Sciatic nerve (tissue), 2 donors: ENCODE measurements around the gene PCCA. TPM values are rescaled to one million over a fixed set of nuclear protein-coding genes. Genes with fewer than 3 reads are reported as not detected.
"Not testable (repeated sequence)": the region's sequence is repeated elsewhere in the genome, so short reads cannot be mapped to it uniquely, and the experiment has no call there.

ENCODE experiments used
- ATAC-seq: fragments of 200-7000 bp; cut with Tn5 transposase; one replicate; pipeline ENCODE4 v1.9.1; 2020; ENCODE audit warnings: mild to moderate bottlenecking, moderate library complexity
- DNase-seq: peaks from one replicate; pipeline ENCODE4 v3.0.0-alpha.2; 2020; ENCODE audit warnings: low spot score
- intact Hi-C: fragments of 100-400 bp; cut with DNase I; formaldehyde crosslinking; loops from one replicate; pipeline ENCODE4 v1.14.2; 2022
- total RNA-seq: library from RNA; stranded (reverse); fragmentation: NEBNext Ultra II Directional; extraction: Animal tissue kit (Norgen Biotek cat#: 25700); gene quantifications from one replicate; pipeline ENCODE4 v1.2.1, GENCODE V29; 2021
- donor health status: DM: no; HTN: no; CAD: no.
- donor health status: DM: no; HTN: no; CAD: no.

Gene PCCA
- 34.8 TPM for total RNA-seq

GRCh38 chr13:100088644-100089464 is at the start of gene PCCA:
Gene PCCA, plus strand, starts transcription at chr13:100089093. Its CDS starts 28 bp downstream, at chr13:100089121.
- intact Hi-C loops, result no loop called here
- DNase-seq, result peak; percentile 98
- peak; percentile 99 for ATAC-seq

- no peak for ATAC-seq
- intact Hi-C loops, result no loop called here
These were observed 49.2 kb upstream of the PCCA start for GRCh38 chr13:100039740-100040139.

GRCh38 chr13:100040196-100040595 is 48.7 kb upstream of the PCCA start:
- intact Hi-C loops, result no loop called here
- no peak for DNase-seq
- ATAC-seq, result no peak

More at GRCh38 chr13:100039740-100040139, 49.2 kb upstream of the PCCA start:
- no peak for DNase-seq

- intact Hi-C loops, result no loop called here
- ATAC-seq, result no peak
- DNase-seq, result no peak
These were observed 44.0 kb upstream of the PCCA start for GRCh38 chr13:100044936-100045335.

DNA sequence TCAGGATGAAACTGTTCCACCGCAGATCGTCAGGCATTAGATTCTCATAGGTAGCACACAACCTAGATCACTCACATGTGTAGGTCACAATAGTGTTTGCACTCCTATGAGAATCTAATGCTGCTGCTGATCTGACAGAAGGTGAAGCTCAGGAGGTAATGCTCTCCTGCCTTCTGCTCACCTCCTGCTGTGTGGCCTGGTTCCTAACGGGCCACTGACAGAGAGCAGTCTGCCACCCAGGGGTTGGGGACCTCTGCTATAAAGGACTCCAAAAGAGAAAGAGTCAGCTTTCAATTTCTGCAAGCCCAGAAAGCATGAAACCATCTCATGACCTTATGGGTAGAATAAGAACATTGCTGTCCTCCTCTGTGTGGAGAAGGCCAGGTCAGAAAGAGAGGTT is 43.5 kb upstream of the PCCA start:
- no peak for ATAC-seq
- no peak for DNase-seq
- intact Hi-C loops, result no loop called here

- intact Hi-C loops, result no loop called here
- no peak for DNase-seq
These were observed 37.8 kb upstream of the PCCA start for GRCh38 chr13:100051070-100051469.

GRCh38 chr13:100059827-100060226 is 29.1 kb upstream of the PCCA start:
- intact Hi-C loops, result no loop called here
- DNase-seq (no peak), ATAC-seq (no peak)

More at GRCh38 chr13:100051070-100051469, 37.8 kb upstream of the PCCA start:
- no peak for ATAC-seq

- intact Hi-C loops, result no loop called here
- ATAC-seq (no peak), DNase-seq (no peak)
These were observed 25.6 kb upstream of the PCCA start for GRCh38 chr13:100063333-100063732.

- DNase-seq (no peak), ATAC-seq (no peak)
- intact Hi-C loops, result no loop called here
These were observed 25.0 kb upstream of the PCCA start for GRCh38 chr13:100063906-100064305.

DNA sequence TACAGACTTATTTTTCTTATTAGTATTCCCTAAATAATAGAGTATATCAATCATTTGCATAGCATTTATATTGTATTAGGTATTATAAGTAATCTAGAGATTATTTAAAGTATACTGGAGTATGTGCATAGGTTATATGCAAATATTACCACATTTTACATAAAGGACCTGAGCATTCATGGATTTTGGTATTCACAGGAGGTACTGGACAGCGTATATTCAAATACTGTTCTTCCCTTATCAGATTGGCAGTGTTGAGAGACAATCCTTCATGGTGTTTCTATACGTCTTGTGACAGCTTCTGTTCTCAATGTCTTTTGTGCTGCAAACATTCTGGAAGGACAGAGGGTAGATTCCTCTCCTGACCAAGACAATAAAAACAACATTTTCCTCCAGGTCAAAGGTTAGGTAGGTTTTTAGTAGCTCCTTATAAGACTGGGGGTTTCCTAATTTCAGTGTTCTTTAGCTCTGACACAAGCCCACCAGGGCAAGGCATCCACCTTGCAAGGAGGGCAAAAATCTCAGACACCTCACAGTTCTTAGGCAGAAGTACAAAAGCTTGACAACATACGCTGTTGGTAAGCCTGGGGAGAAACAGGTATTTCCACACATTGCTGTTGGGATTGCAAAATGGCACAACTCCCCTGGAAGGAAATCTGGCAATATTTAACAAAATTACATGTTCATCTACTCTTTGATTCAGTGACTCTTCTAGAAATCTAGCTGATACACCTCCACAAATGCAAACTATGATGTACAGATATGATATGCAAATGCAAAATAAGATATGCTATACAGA is 20.6 kb upstream of the PCCA start:
- ATAC-seq, result no peak
- intact Hi-C loops, result no loop called here
- no peak for DNase-seq

DNA sequence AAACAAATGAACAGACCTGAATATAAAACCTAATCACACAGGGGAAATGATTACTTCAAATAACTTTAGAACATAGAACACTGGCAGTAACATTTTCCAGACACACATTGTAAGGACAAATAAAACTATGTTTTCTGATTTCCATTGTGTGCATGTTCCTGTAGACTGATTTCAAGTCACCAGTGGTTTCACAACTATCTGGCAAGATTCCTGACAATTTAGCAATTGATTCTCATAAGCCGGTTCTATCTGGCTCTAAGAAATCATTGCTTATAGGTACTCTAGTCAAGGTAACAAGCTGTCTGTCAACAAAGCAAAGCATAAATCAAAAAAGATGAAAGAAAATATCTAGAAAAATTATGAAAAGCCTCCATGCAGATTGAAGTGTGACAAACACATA is 19.6 kb upstream of the PCCA start:
- ATAC-seq, result no peak

DNA sequence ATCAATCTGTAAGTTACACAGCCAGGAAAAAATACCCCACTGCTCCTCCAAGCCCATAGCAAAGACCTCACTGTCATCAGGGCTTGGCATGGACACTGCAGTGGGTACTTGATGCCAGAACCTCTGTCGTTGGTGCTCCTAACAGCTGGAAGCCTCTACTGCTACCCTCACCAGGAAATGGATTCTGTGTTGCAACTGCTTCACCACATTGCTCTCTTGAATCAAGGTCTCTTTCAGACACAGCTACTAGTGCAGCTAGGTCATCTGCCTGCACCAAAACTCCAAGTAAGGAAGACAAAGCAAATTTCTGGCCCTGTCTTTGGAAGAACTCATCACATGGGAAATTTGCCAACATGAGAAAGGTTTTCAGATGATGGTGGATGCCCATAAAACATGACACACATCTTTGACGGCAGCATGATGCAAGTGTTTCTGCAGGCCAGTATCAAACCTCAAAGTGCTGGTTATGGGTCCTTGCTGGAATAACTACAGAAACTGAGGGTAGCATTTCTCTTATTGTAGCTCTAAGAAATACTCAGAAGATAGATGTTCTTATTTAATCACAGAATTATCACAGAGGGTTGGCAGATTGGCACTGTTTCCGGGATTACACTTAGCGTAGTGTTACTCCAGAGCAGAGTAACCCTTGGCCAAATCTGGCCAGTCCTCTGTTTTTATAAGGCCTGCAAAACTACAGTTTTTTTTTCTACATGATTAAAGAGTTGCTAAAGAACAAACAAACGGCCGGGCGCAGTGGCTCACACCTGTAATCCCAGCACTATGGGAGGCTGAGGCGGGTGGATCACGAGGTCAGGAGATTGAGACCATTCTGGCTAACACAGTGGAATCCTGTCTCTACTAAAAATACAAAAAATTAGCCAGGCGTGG is 12.9 kb upstream of the PCCA start:
- intact Hi-C loops, result no loop called here
- DNase-seq (no peak), ATAC-seq (no peak)

More for the DNA sequence above, 19.6 kb upstream of the PCCA start:
- intact Hi-C loops, result no loop called here
- no peak for DNase-seq

DNA sequence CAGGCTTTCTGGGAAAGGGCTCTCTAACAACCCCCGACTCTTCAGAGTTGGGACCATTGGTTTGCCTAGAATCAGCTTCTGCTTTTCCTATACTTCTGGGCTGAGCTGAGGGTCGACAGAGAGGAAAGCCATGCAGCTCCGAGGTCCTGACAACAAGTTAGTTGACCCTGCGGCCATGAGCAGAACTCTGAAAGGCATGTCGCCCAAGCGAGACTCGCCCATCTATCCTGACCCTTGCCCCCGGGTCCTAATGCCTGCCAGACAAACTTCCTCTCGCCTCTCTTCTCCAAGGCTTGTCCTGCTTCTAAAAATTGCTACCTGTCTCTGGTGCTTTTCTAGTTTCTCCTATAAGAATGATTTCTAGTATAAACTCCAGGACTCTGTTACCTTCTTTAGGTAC is 9.9 kb upstream of the PCCA start:
- intact Hi-C loops, ATAC-seq, DNase-seq: not testable (repeated sequence)

DNA sequence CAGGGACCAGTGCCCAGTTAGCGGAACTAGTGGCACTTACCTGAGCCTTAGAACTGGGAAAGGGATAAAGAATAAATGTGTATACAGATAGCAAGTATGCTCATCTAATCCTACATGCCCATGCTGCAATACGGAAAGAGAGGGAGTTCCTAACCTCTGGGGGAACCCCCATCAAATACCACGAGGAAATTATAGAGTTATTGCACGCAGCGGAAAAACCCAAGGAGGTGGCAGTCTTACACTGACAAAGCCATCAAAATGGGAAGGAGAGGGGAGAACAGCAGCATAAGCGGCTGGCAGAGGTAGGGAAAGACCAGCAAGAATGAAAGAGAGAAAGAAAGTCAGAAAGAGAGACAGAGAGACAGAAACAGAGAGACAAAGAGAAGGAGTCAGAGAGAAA is 5.5 kb upstream of the PCCA start:
- DNase-seq, intact Hi-C loops, ATAC-seq: not testable (repeated sequence)

DNA sequence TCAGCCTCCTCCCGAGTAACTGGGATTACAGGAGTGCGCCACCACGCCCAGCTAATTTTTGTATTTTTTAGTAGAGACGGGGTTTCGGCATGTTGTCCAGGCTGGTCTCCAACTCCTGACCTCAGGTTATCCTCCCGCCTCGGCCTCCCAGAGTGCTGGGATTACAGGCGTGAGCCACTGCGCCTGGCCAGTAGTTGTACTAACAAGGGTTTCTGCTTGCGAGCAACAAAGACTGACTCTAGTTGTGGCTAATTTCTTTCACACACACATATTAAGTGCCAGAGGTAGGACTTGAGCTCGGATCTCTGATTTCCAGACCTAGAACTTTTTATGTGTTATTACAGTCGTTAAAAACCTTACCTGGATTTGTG is 635 bp upstream of the PCCA start:
- ATAC-seq, result no peak
- intact Hi-C loops, result no loop called here
- DNase-seq, result no peak

- ATAC-seq (no peak), DNase-seq (no peak)
These were observed 656 bp downstream of the PCCA start for GRCh38 chr13:100089465-100090032.

GRCh38 chr13:100090861-100091260 is 2.0 kb downstream of the PCCA start:
- intact Hi-C loops, result no loop called here
- no peak for ATAC-seq

More at GRCh38 chr13:100089465-100090032, 656 bp downstream of the PCCA start:
- intact Hi-C loops, result no loop called here

DNA sequence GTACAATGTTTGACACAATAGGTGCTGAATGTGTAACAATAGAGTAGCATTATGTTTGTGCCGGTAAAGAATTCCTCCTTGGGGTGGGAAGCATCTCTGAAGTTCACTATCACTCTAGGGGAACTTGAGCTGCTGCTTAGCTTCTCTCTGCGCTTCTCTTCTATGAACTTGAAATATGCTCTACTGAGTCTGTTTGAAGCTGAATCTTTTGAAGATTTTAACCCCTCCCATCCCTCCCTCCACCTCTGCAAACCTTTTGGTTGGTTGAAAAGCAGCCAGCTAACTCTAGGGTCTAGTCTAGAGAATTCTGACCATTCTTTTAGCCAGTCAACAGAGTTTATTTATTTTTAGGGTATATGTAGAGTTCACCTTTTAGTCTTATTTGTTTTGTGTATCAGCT is 2.5 kb downstream of the PCCA start:
- intact Hi-C loops, result no loop called here
- DNase-seq (no peak), ATAC-seq (no peak)

More at GRCh38 chr13:100090861-100091260, 2.0 kb downstream of the PCCA start:
- no peak for DNase-seq

DNA sequence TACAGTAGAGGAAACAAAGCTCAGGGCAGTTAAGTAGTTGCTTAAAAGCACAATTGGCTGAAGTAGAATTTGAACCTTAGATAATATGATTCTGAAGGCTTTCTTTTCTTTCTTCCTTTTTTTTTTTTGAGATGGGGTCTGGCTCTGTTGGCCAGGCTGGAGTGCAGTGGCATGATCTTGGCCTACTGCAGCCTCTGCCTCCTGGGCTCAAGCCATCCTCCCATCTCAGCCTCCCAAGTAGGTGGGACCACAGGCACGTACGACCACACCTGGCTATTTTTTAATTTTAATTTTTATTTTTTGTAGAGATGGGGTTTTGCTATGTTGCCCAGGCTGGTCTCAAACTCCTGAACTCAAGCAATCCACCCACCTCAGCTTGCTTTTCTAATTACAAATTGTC is 3.4 kb downstream of the PCCA start:
- ATAC-seq, DNase-seq, intact Hi-C loops: not testable (repeated sequence)
